DMS114 treated with DMSO at 0.1 percent for 48 hours (cell line): ENCODE measurements around the gene RALGPS2.
"Not testable (repeated sequence)": the region's sequence is repeated elsewhere in the genome, so short reads cannot be mapped to it uniquely, and the experiment has no call there.

Source experiments
- DNase-seq: peaks from one replicate; lab custom pipeline; 2025; ENCODE audit not compliant: unreplicated experiment; lab: John Stamatoyannopoulos, UW

Gene RALGPS2

GRCh38 chr1:178774263-178774662 is 49.2 kb downstream of the RALGPS2 start:
- peak; percentile 4 for DNase-seq

GRCh38 chr1:178776553-178776952 is 51.5 kb downstream of the RALGPS2 start:
- no peak for DNase-seq

- DNase-seq, result no peak
Measured at GRCh38 chr1:178781533-178782330, 56.7 kb downstream of the RALGPS2 start.

GRCh38 chr1:178784131-178784536 is 59.1 kb downstream of the RALGPS2 start:
- DNase-seq, result no peak

GRCh38 chr1:178792394-178792793 is 67.3 kb downstream of the RALGPS2 start:
- no peak for DNase-seq

GRCh38 chr1:178796013-178796412 is 71.0 kb downstream of the RALGPS2 start:
- no peak for DNase-seq

- no peak for DNase-seq
Measured at GRCh38 chr1:178797590-178797989, 72.5 kb downstream of the RALGPS2 start.

- no peak for DNase-seq
Measured at GRCh38 chr1:178798232-178798861, 73.3 kb downstream of the RALGPS2 start.

- DNase-seq, result no peak
Measured at GRCh38 chr1:178802873-178803272, 77.8 kb downstream of the RALGPS2 start.

GRCh38 chr1:178806665-178807300 is 81.7 kb downstream of the RALGPS2 start:
- DNase-seq, result no peak

- no peak for DNase-seq
Measured at GRCh38 chr1:178808529-178808928, 83.5 kb downstream of the RALGPS2 start.

GRCh38 chr1:178810585-178810984 is 85.5 kb downstream of the RALGPS2 start:
- DNase-seq, result no peak

GRCh38 chr1:178818416-178818815 is 93.4 kb downstream of the RALGPS2 start:
- DNase-seq, result no peak

GRCh38 chr1:178819123-178819522 is 94.1 kb downstream of the RALGPS2 start:
- no peak for DNase-seq

- no peak for DNase-seq
Measured at GRCh38 chr1:178821134-178821866, 96.3 kb downstream of the RALGPS2 start.

GRCh38 chr1:178825167-178825566 is 100.1 kb downstream of the RALGPS2 start:
- DNase-seq, result no peak

- DNase-seq, result no peak
Measured at GRCh38 chr1:178844436-178844835, 119.4 kb downstream of the RALGPS2 start.

- DNase-seq, result no peak
Measured at GRCh38 chr1:178846306-178846705, 121.3 kb downstream of the RALGPS2 start.

- DNase-seq, result no peak
Measured at GRCh38 chr1:178847396-178847849, 122.4 kb downstream of the RALGPS2 start.

- not testable (repeated sequence) for DNase-seq
Measured at GRCh38 chr1:178847919-178848318, 122.9 kb downstream of the RALGPS2 start.

GRCh38 chr1:178849918-178850317 is 124.9 kb downstream of the RALGPS2 start:
- no peak for DNase-seq
